Ishikawa (cell line): ENCODE measurements around the gene MUC15.

ENCODE experiments used
- CEBPB ChIP-seq: IDR thresholded peaks from 2 replicates; pipeline ENCODE4 v1.6.1; 2012
- TAF1 ChIP-seq: IDR thresholded peaks from 2 replicates; pipeline ENCODE4 v1.6.1; 2012; ENCODE audit warnings: low read depth, mild to moderate bottlenecking
- YY1 ChIP-seq: IDR thresholded peaks from 2 replicates; pipeline ENCODE4 v1.6.1; 2012; ENCODE audit warnings: low read depth

DNA sequence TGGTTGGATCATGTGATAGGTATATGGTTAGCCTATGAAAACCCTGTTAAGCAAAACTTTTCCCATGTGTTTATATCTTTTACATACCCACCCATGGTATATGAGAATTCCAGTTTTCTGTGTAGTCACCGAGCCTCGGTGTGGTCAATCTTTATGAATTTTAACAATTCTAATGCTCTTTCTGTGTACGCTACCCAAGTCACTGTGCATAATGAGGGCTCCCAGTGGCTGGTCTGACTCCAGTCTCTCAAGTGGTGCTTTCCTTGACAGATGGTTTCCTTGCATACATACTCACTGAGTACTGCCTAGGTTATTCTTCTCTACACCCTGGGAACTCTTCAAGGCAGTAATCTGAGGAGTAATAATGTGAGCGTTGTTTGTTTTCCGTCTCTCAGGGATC, 17.6 kb downstream of the MUC15 start:
- TF ChIP-seq TAF1 (no peak), CEBPB (no peak), YY1 (no peak)
